SK-N-SH (cell line): ENCODE data around the gene XAB2.

Experiments
- CTCF ChIP-seq: fragments of 200-600 bp; sonication (generic); IDR thresholded peaks from 2 replicates; pipeline ENCODE4 v1.6.1; 2017; ENCODE audit warnings: antibody characterized with exemption, mild to moderate bottlenecking, moderate library complexity
- GABPA ChIP-seq: IDR thresholded peaks from 2 replicates; pipeline ENCODE4 v1.4.0; 2012; ENCODE audit warnings: low read depth, mild to moderate bottlenecking
- PBX3 ChIP-seq: IDR thresholded peaks from 2 replicates; pipeline ENCODE4; 2012
- SIN3A ChIP-seq: IDR thresholded peaks from 2 replicates; pipeline ENCODE4 v1.6.1; 2012; ENCODE audit warnings: low read depth, mild to moderate bottlenecking, low read length, moderate library complexity, borderline replicate concordance

GRCh38 chr19:7670150-7670783 is 40.9 kb upstream of the XAB2 start:
- TF ChIP-seq SIN3A (no peak), GABPA (no peak), CTCF (no peak), PBX3 (no peak)
